Lower leg skin (tissue), 4 donors: ENCODE results near the gene CHIC1. TPM values are rescaled to one million over a fixed set of nuclear protein-coding genes. Genes with fewer than 3 reads are reported as not detected.
"Not testable (repeated sequence)": the region's sequence is repeated elsewhere in the genome, so short reads cannot be mapped to it uniquely, and the experiment has no call there.

Experiments used
- DNase-seq, 2 donors: peaks; one replicate each; pipeline ENCODE4 v3.0.0-alpha.2; 2019; ENCODE audit warnings: low spot score in 2 of 2
- H3K4me3 ChIP-seq: fragments of 200-600 bp; sonication (generic); 2 replicates; pipeline ENCODE4 v1.5.1; 2017; ENCODE audit warnings: mild to moderate bottlenecking, low read depth; ENCODE audit not compliant: poor library complexity, severe bottlenecking
- CTCF ChIP-seq, 3 donors: fragments of 450-650 bp; IDR thresholded peaks; one replicate each; pipeline ENCODE4 v1.5.1; 2016; ENCODE audit warnings: antibody characterized with exemption in 3 of 3, mild to moderate bottlenecking in 3 of 3, moderate library complexity in 2 of 3
- POLR2A ChIP-seq, 2 donors: fragments of 450-650 bp; IDR thresholded peaks; one replicate each; pipeline ENCODE4 v1.6.1; 2016 to 2017; ENCODE audit warnings: antibody characterized with exemption in 2 of 2, mild to moderate bottlenecking in 1 of 2, moderate library complexity in 1 of 2
- WGBS, 2 donors: methylation state at CpG; one replicate each; pipeline ENCODE4 v1.1.5; 2018; 5-methylcytosine and 5-hydroxymethylcytosine counted together
- intact Hi-C: fragments of 100-400 bp; cut with DNase I; formaldehyde crosslinking; loops from one replicate; pipeline ENCODE4 v1.15.0; 2023; ENCODE audit warnings: low total_unique reads
- total RNA-seq, 4 donors: library from RNA; depleted of rRNA; stranded (reverse); fragments of >200 nt; gene quantifications; one replicate each; pipeline ENCODE4 v1.1.0, GENCODE V29; 2016

CHIC1 gene
- total RNA-seq, 4 donors from 2014 or later, result 4.8 to 8.0 (median 5.7) TPM

- intact Hi-C loops, result no loop called here
- TF ChIP-seq POLR2A (IDR thresholded peaks at IDR 0.05) (no peak), CTCF (IDR thresholded peaks at IDR 0.05) (no peak)
- WGBS, 2 donors, result 89 to 91% methylated on average over 3 of the region's 3 CpGs
Measured at GRCh38 chrX:73615022-73615421, 52.0 kb downstream of the CHIC1 start.

GRCh38 chrX:73641669-73642068, 78.7 kb downstream of the CHIC1 start:
- intact Hi-C loops, DNase-seq, H3K4me3 ChIP-seq: not testable (repeated sequence)
- 100% methylated on average over 2 of the region's 2 CpGs for WGBS, 2 donors

More at GRCh38 chrX:73615022-73615421, 52.0 kb downstream of the CHIC1 start:
- no peak overlapping the region for H3K4me3 ChIP-seq
- no peak for DNase-seq

- TF ChIP-seq POLR2A (IDR thresholded peaks at IDR 0.05) (no peak), CTCF (IDR thresholded peaks at IDR 0.05) (no peak)
- no peak overlapping the region for H3K4me3 ChIP-seq
- 75% methylated on average over 1 of the region's 1 CpG; no CpG with 5 or more reads in 1 of the 2 donors for WGBS, 2 donors
- no peak for DNase-seq
- intact Hi-C loops, result no loop called here
Measured at GRCh38 chrX:73647212-73647611, 84.2 kb downstream of the CHIC1 start.

- intact Hi-C loops, result no loop called here
- DNase-seq, result no peak
- TF ChIP-seq POLR2A (IDR thresholded peaks at IDR 0.05) (no peak), CTCF (IDR thresholded peaks at IDR 0.05) (no peak)
- H3K4me3 ChIP-seq, result no peak overlapping the region
Measured at GRCh38 chrX:73647632-73648322, 84.8 kb downstream of the CHIC1 start.

GRCh38 chrX:73661322-73661721, 98.3 kb downstream of the CHIC1 start:
- WGBS, 2 donors, result 64 to 100% methylated on average over 1 of the region's 1 CpG
- H3K4me3 ChIP-seq, intact Hi-C loops, DNase-seq: not testable (repeated sequence)

- H3K4me3 ChIP-seq, result no peak overlapping the region
- no peak for DNase-seq
- WGBS, 2 donors, result 47% methylated on average over 5 of the region's 5 CpGs; no CpG with 5 or more reads in 1 of the 2 donors
- intact Hi-C loops, result no loop called here
- TF ChIP-seq CTCF (IDR thresholded peaks at IDR 0.05), result no peak
- no peak for TF ChIP-seq POLR2A (IDR thresholded peaks at IDR 0.05)
Measured at GRCh38 chrX:73668779-73669178, 105.8 kb downstream of the CHIC1 start.

- intact Hi-C loops, result no loop called here
- H3K4me3 ChIP-seq, result no peak overlapping the region
- TF ChIP-seq CTCF (IDR thresholded peaks at IDR 0.05) (no peak), POLR2A (IDR thresholded peaks at IDR 0.05) (no peak)
- no peak for DNase-seq
Measured at GRCh38 chrX:73681408-73681807, 118.4 kb downstream of the CHIC1 start.
